SK-N-SH (cell line): ENCODE data around the gene RASSF3. TPM values are rescaled to one million over a fixed set of nuclear protein-coding genes. Genes with fewer than 3 reads are reported as not detected.

ENCODE experiments used
- CTCF ChIA-PET: fragments of 300-600, 350-600 bp; formaldehyde crosslinking; extraction: SDS; loops from one replicate; lab custom pipeline; 2021; lab: Yijun Ruan, JAX
- POLR2A ChIA-PET: fragments of 350-600 bp; sonication (Branson Sonifier 250); formaldehyde crosslinking; extraction: SDS; loops from one replicate; lab custom pipeline; 2020; ENCODE audit warnings: antibody characterized with exemption, inconsistent platforms; lab: Yijun Ruan, JAX
- DNase-seq: peaks from one replicate; pipeline ENCODE4 v3.0.0; 2012
- H2AFZ ChIP-seq: fragments of 200-600 bp; sonication (generic); 2 replicates; pipeline ENCODE4 v1.8.1; 2016; ENCODE audit warnings: antibody characterized with exemption, mild to moderate bottlenecking, low read depth
- H3F3A ChIP-seq: fragments of 200-600 bp; sonication (generic); replicated peaks from 2 replicates; pipeline ENCODE3; 2016; ENCODE audit warnings: antibody characterized with exemption, mild to moderate bottlenecking; ENCODE audit not compliant: insufficient read depth
- H3K27ac ChIP-seq, 2 experiments: fragments of 200-500 bp in 1 of 2; fragments of 200-600 bp in 1 of 2; sonication (Bioruptor generic) in 1 of 2; sonication (generic), shearing (Covaris generic) in 1 of 2; 2 replicates each; pipeline versions ENCODE4 v1.5.1 to v1.6.1; 2014 to 2016; ENCODE audit warnings: low read depth in 2 of 2, inconsistent platforms in 1 of 2, low read length in 1 of 2, mild to moderate bottlenecking in 1 of 2, mixed read lengths in 1 of 2
- H3K27me3 ChIP-seq: fragments of 200-600 bp; sonication (generic), shearing (Covaris generic); 2 replicates; pipeline ENCODE4 v1.6.1; 2016; ENCODE audit warnings: mixed run types; ENCODE audit not compliant: insufficient read depth
- H3K36me3 ChIP-seq, 2 experiments: fragments of 200-500 bp in 1 of 2; fragments of 200-600 bp in 1 of 2; sonication (Bioruptor generic) in 1 of 2; sonication (generic) in 1 of 2; replicated peaks in 1 of 2; 2 replicates each; pipeline versions ENCODE3 to v1.5.1; 2014 to 2016; ENCODE audit warnings: low read length in 1 of 2, mild to moderate bottlenecking in 1 of 2; ENCODE audit not compliant: insufficient read depth in 2 of 2, control insufficient read depth in 1 of 2
- H3K4me1 ChIP-seq, 2 experiments: fragments of 200-500 bp in 1 of 2; fragments of 200-600 bp in 1 of 2; sonication (Bioruptor generic) in 1 of 2; sonication (generic), shearing (Covaris generic) in 1 of 2; 2 replicates each; pipeline versions ENCODE4 v1.5.1 to v1.6.1; 2014 to 2016; ENCODE audit warnings: low read depth in 1 of 2, low read length in 1 of 2, mixed run types in 1 of 2; ENCODE audit not compliant: insufficient read depth in 2 of 2, control insufficient read depth in 1 of 2
- H3K4me2 ChIP-seq: fragments of 200-600 bp; sonication (generic), shearing (Covaris generic); 2 replicates; pipeline ENCODE4 v1.6.1; 2017; ENCODE audit warnings: mixed run types
- H3K4me3 ChIP-seq, 2 experiments: fragments of 200-500 bp in 1 of 2; fragments of 200-600 bp in 1 of 2; sonication (Bioruptor generic) in 1 of 2; sonication (generic), shearing (Covaris generic) in 1 of 2; 2 replicates each; pipeline versions ENCODE4 v1.5.1 to v1.8.1; 2014 to 2016; ENCODE audit warnings: low read depth in 2 of 2, inconsistent platforms in 1 of 2, low read length in 1 of 2, mild to moderate bottlenecking in 1 of 2, mixed read lengths in 1 of 2, moderate library complexity in 1 of 2
- H3K79me2 ChIP-seq: fragments of 200-600 bp; sonication (generic); 2 replicates; pipeline ENCODE4 v1.8.1; 2017; ENCODE audit warnings: mild to moderate bottlenecking; ENCODE audit not compliant: insufficient read depth
- H3K9ac ChIP-seq: fragments of 200-600 bp; sonication (generic); 2 replicates; pipeline ENCODE4 v1.6.1; 2017; ENCODE audit warnings: mixed run types
- H3K9me2 ChIP-seq: fragments of 200-600 bp; sonication (generic); 2 replicates; pipeline ENCODE4 v1.6.1; 2017; ENCODE audit warnings: mixed run types
- H3K9me3 ChIP-seq: fragments of 200-600 bp; sonication (generic); 2 replicates; pipeline ENCODE4 v1.6.1; 2017; ENCODE audit warnings: mixed run types, mild to moderate bottlenecking, moderate library complexity
- H4K20me1 ChIP-seq: fragments of 200-600 bp; sonication (generic); 2 replicates; pipeline ENCODE4 v1.6.1; 2017; ENCODE audit warnings: mild to moderate bottlenecking, mixed run types; ENCODE audit not compliant: insufficient read depth
- CHD2 ChIP-seq: fragments of 150-350 bp; IDR thresholded peaks from 2 replicates; pipeline ENCODE4 v1.6.1; 2018; ENCODE audit warnings: low read length; ENCODE audit not compliant: partially characterized antibody
- ELF1 ChIP-seq: IDR thresholded peaks from 2 replicates; pipeline ENCODE4 v1.4.0; 2012
- EP300 ChIP-seq, 2 experiments: IDR thresholded peaks; 2 replicates each; pipeline versions ENCODE4 v1.4.0 to v1.6.1; 2012; ENCODE audit warnings: borderline replicate concordance in 1 of 2, low read depth in 1 of 2, low read length in 1 of 2
- FOSL2 ChIP-seq: IDR thresholded peaks from 2 replicates; pipeline ENCODE4 v1.4.0; 2012; ENCODE audit warnings: low read depth, mild to moderate bottlenecking, moderate library complexity, borderline replicate concordance
- FOXJ3 ChIP-seq: sonication (generic); formaldehyde crosslinking; IDR thresholded peaks from 2 replicates; pipeline ENCODE4 v1.5.1; 2020; ENCODE audit warnings: mild to moderate bottlenecking, missing genetic modification reagents
- FOXM1 ChIP-seq: IDR thresholded peaks from 2 replicates; pipeline ENCODE4 v1.4.0; 2012; ENCODE audit warnings: low read depth, mild to moderate bottlenecking
- MAX ChIP-seq: IDR thresholded peaks from 2 replicates; pipeline ENCODE4 v1.4.0; 2012; ENCODE audit warnings: low read depth
- MXI1 ChIP-seq: IDR thresholded peaks from 2 replicates; pipeline ENCODE4 v1.6.1; 2012; ENCODE audit warnings: mild to moderate bottlenecking, low read depth, low read length, improper control_type of control experiment
- NRF1 ChIP-seq: IDR thresholded peaks from 2 replicates; pipeline ENCODE4 v1.6.1; 2012; ENCODE audit warnings: low read depth, mild to moderate bottlenecking, low read length
- RAD21 ChIP-seq: IDR thresholded peaks from 2 replicates; pipeline ENCODE4 v1.6.1; 2012; ENCODE audit warnings: mild to moderate bottlenecking, low read length
- RFX5 ChIP-seq: IDR thresholded peaks from 2 replicates; pipeline ENCODE4 v1.6.1; 2012; ENCODE audit warnings: mild to moderate bottlenecking, improper control_type of control experiment, low read length
- SIN3A ChIP-seq: IDR thresholded peaks from 2 replicates; pipeline ENCODE4 v1.6.1; 2012; ENCODE audit warnings: low read depth, mild to moderate bottlenecking, low read length, moderate library complexity, borderline replicate concordance
- TAF1 ChIP-seq: IDR thresholded peaks from 2 replicates; pipeline ENCODE4 v1.6.1; 2012; ENCODE audit warnings: low read depth, mild to moderate bottlenecking, low read length, moderate library complexity, borderline replicate concordance
- TCF12 ChIP-seq: IDR thresholded peaks from 2 replicates; pipeline ENCODE4 v1.4.0; 2012
- USF1 ChIP-seq: IDR thresholded peaks from 2 replicates; pipeline ENCODE4 v1.4.0; 2012; ENCODE audit warnings: low read depth, borderline replicate concordance
- USF2 ChIP-seq: fragments of 150-350 bp; IDR thresholded peaks from 2 replicates; pipeline ENCODE4 v1.6.1; 2017; ENCODE audit warnings: antibody characterized with exemption, low read length, low read depth, borderline replicate concordance
- ZBTB33 ChIP-seq: IDR thresholded peaks from 2 replicates; pipeline ENCODE4 v1.4.0; 2012; ENCODE audit warnings: low read depth, borderline replicate concordance
- WGBS: methylation state at CpG from one replicate; pipeline ENCODE4 v1.1.6; 2017; ENCODE audit warnings: low lambda C conversion rate; 5-methylcytosine and 5-hydroxymethylcytosine counted together
- polyA plus RNA-seq, 3 experiments: library from polyadenylated mRNA; depleted of rRNA; stranded (reverse); fragments of >200 nt; gene quantifications; 2 replicates each; pipeline ENCODE4 v1.2.3, GENCODE V29; 2012

Gene RASSF3
- polyA plus RNA-seq, 1 of the 3 experiments (the other 2 are of a cell fraction): 11.1 TPM

- no peaks in the 10 kb centered on the region for H3K27me3 ChIP-seq
- no peaks in the 10 kb centered on the region for H4K20me1 ChIP-seq
- no peaks in the 10 kb centered on the region for H3F3A ChIP-seq
- H3K4me1 ChIP-seq: peaks cover 0 to 3% of the 10 kb centered on the region in 2 experiments; a peak in 1 of 4 replicates
- WGBS: 89% methylated on average over 6 of the region's 6 CpGs
- no peak overlapping the region for H3K9ac ChIP-seq
- no peak overlapping the region for H3K4me2 ChIP-seq
- no peak overlapping the region for H3K27ac ChIP-seq
- ChIA-PET POLR2A (no interaction called here), CTCF (interaction anchor here (1.7 to 7.5 kb wide), 2 partner anchors 18 to 129 kb away, joined by 9 to 37 read pairs; no protein-coding TSS in a partner anchor)
- H2AFZ ChIP-seq: no peak overlapping the region
- no peaks in the 10 kb centered on the region for H3K9me3 ChIP-seq
- no peaks in the 10 kb centered on the region for H3K36me3 ChIP-seq
- H3K9me2 ChIP-seq: no peaks in the 10 kb centered on the region
- no peaks in the 10 kb centered on the region for H3K79me2 ChIP-seq
- no peak for TF ChIP-seq USF2
- no peak for TF ChIP-seq TAF1
- no peak for TF ChIP-seq MAX
- no peak for TF ChIP-seq CHD2
- TF ChIP-seq USF1: no peak
- H3K4me3 ChIP-seq: no peak overlapping the region
- no peak for DNase-seq
These were observed 42.0 kb upstream of the RASSF3 start for GRCh38 chr12:64568298-64568697.

- Histone ChIP-seq H4K20me1 (no peaks in the 10 kb centered on the region), H3K9me3 (no peaks in the 10 kb centered on the region), H2AFZ (no peak overlapping the region), H3K4me3 (no peak overlapping the region), H3K27me3 (no peaks in the 10 kb centered on the region), H3K4me1 (peaks cover 0 to 3% of the 10 kb centered on the region in 2 experiments; a peak in 1 of 4 replicates), H3K9ac (no peak overlapping the region), H3K36me3 (no peaks in the 10 kb centered on the region), H3K9me2 (no peaks in the 10 kb centered on the region), H3K27ac (no peak overlapping the region), H3K4me2 (no peak overlapping the region), H3F3A (no peaks in the 10 kb centered on the region), H3K79me2 (no peaks in the 10 kb centered on the region)
- POLR2A ChIA-PET: no interaction called here
- TF ChIP-seq TCF12 (no peak), MXI1 (no peak), FOXM1 (no peak), CHD2 (no peak), USF2 (no peak), RFX5 (no peak), FOXJ3 (CRISPR knock-in tag) (no peak), SIN3A (no peak), NRF1 (no peak), EP300 (IDR thresholded peaks at IDR 0.05; ENCODE audit: borderline replicate concordance in 1 of 2, low read depth in 1 of 2, low read length in 1 of 2) (no peak), ZBTB33 (no peak), RAD21 (no peak), ELF1 (no peak), FOSL2 (no peak)
- 78% methylated on average over 6 of the region's 6 CpGs for WGBS
- CTCF ChIA-PET: interaction anchor here (0.8 to 7.5 kb wide), 6 partner anchors 9 to 128 kb away, joined by 3 to 37 read pairs (median 3); no protein-coding TSS in a partner anchor
- no peak for DNase-seq
These were observed 40.2 kb upstream of the RASSF3 start for GRCh38 chr12:64569923-64570691.
